GM21723 (cell line): Measurements from ENCODE around the gene NEDD8.

Experiments
- ATAC-seq: cut with Tn5 transposase; IDR thresholded peaks from one replicate; pipeline ENCODE4 v1.9.1; 2021; ENCODE audit warnings: mild to moderate bottlenecking, moderate library complexity; ENCODE audit not compliant: unreplicated experiment

The NEDD8 gene

GRCh38 chr14:24264298-24264697 lies 32.1 kb upstream of the NEDD8 start:
- no peak for ATAC-seq

GRCh38 chr14:24263848-24264247 lies 31.7 kb upstream of the NEDD8 start:
- no peak for ATAC-seq

- ATAC-seq, result no peak
Observed at GRCh38 chr14:24262821-24263733, 30.9 kb upstream of the NEDD8 start, which contains the start of gene TGM1. Gene TGM1 (minus strand): TSS chr14:24263177. CDS start chr14:24262352, 825 bp downstream.

GRCh38 chr14:24261969-24262327 lies 29.8 kb upstream of the NEDD8 start:
- ATAC-seq, result no peak

- no peak for ATAC-seq
Observed at GRCh38 chr14:24261256-24261968, 29.2 kb upstream of the NEDD8 start.

GRCh38 chr14:24260780-24261157 lies 28.6 kb upstream of the NEDD8 start:
- no peak for ATAC-seq

GRCh38 chr14:24260026-24260779 lies 28.0 kb upstream of the NEDD8 start:
- ATAC-seq, result no peak

GRCh38 chr14:24259282-24260025 lies 27.3 kb upstream of the NEDD8 start:
- no peak for ATAC-seq

GRCh38 chr14:24258548-24259265 lies 26.5 kb upstream of the NEDD8 start:
- ATAC-seq, result no peak

GRCh38 chr14:24258119-24258518 lies 26.0 kb upstream of the NEDD8 start:
- no peak for ATAC-seq

GRCh38 chr14:24256960-24257359 lies 24.8 kb upstream of the NEDD8 start:
- no peak for ATAC-seq

- ATAC-seq, result no peak
Observed at GRCh38 chr14:24255931-24256711, 24.0 kb upstream of the NEDD8 start.

- ATAC-seq, result no peak
Observed at GRCh38 chr14:24255438-24255837, 23.3 kb upstream of the NEDD8 start.

GRCh38 chr14:24254630-24255392 lies 22.6 kb upstream of the NEDD8 start:
- ATAC-seq, result no peak

- no peak for ATAC-seq
Observed at GRCh38 chr14:24253936-24254335, 21.8 kb upstream of the NEDD8 start.

GRCh38 chr14:24252289-24253124 lies 20.3 kb upstream of the NEDD8 start:
- no peak for ATAC-seq

GRCh38 chr14:24251880-24252288 lies 19.7 kb upstream of the NEDD8 start:
- ATAC-seq, result no peak

GRCh38 chr14:24250354-24250753 lies 18.2 kb upstream of the NEDD8 start:
- ATAC-seq, result no peak
